NCI-H2196 (cell line): ENCODE data around the gene ACACA.

ENCODE experiments used
- DNase-seq: peaks from one replicate; lab custom pipeline; 2025; ENCODE audit not compliant: unreplicated experiment; lab: John Stamatoyannopoulos, UW

Gene ACACA

GRCh38 chr17:37137906-37138514 is 268.6 kb downstream of the ACACA start:
- DNase-seq = no peak

- DNase-seq = no peak
Measured at GRCh38 chr17:37137070-37137610, 269.5 kb downstream of the ACACA start.

- no peak for DNase-seq
Measured at GRCh38 chr17:37135576-37135975, 271.1 kb downstream of the ACACA start.

GRCh38 chr17:37134050-37134449 is 272.6 kb downstream of the ACACA start:
- no peak for DNase-seq

- no peak for DNase-seq
Measured at GRCh38 chr17:37133136-37133535, 273.5 kb downstream of the ACACA start.

- no peak for DNase-seq
Measured at GRCh38 chr17:37131669-37132611, 274.7 kb downstream of the ACACA start.

GRCh38 chr17:37130984-37131446 is 275.6 kb downstream of the ACACA start:
- DNase-seq = no peak

- no peak for DNase-seq
Measured at GRCh38 chr17:37124821-37125173, 281.8 kb downstream of the ACACA start.

GRCh38 chr17:37123941-37124820 is 282.5 kb downstream of the ACACA start:
- DNase-seq = no peak

GRCh38 chr17:37123386-37123785 is 283.2 kb downstream of the ACACA start:
- DNase-seq = no peak

- no peak for DNase-seq
Measured at GRCh38 chr17:37121616-37122015, 285.0 kb downstream of the ACACA start.

- no peak for DNase-seq
Measured at GRCh38 chr17:37118366-37119137, 288.1 kb downstream of the ACACA start.

- DNase-seq = no peak
Measured at GRCh38 chr17:37117373-37118142, 289.1 kb downstream of the ACACA start.

- no peak for DNase-seq
Measured at GRCh38 chr17:37116671-37117185, 289.9 kb downstream of the ACACA start.

GRCh38 chr17:37111329-37111728 is 295.3 kb downstream of the ACACA start:
- DNase-seq = no peak

GRCh38 chr17:37110746-37111145 is 295.9 kb downstream of the ACACA start:
- DNase-seq = no peak

- DNase-seq = no peak
Measured at GRCh38 chr17:37109731-37110710, 296.6 kb downstream of the ACACA start.

- no peak for DNase-seq
Measured at GRCh38 chr17:37109106-37109505, 297.5 kb downstream of the ACACA start.
